CD4-positive, alpha-beta memory T cell (primary cell): Measurements from ENCODE around the gene TEKT2. TPM values are rescaled to one million over a fixed set of nuclear protein-coding genes. Genes with fewer than 3 reads are reported as not detected.

Experiments used
- CTCF ChIA-PET: fragments of 350-600 bp; sonication (Branson Sonifier 250); formaldehyde crosslinking; loops from one replicate; lab custom pipeline; 2021; ENCODE audit warnings: inconsistent platforms; ENCODE audit not compliant: partially characterized antibody; lab: Charles Lee
- POLR2A ChIA-PET: fragments of 350-600 bp; sonication (Branson Sonifier 250); formaldehyde crosslinking; loops from one replicate; lab custom pipeline; 2021; ENCODE audit not compliant: partially characterized antibody; lab: Charles Lee
- DNase-seq, 5 donors: peaks; one replicate each; pipeline versions ENCODE4 v3.0.0 to v3.0.0-alpha.2; 2020 to 2022; ENCODE audit warnings: mixed read lengths in 1 of 5
- H3K27ac ChIP-seq: one replicate; pipeline ENCODE4 v1.7.0; 2013; ENCODE audit warnings: low read depth, low read length
- H3K27me3 ChIP-seq: 2 replicates; pipeline ENCODE4 v1.7.0; 2013; ENCODE audit warnings: mild to moderate bottlenecking, low read length, moderate library complexity; ENCODE audit not compliant: insufficient read depth
- H3K36me3 ChIP-seq: 2 replicates; pipeline ENCODE4 v1.7.0; 2013; ENCODE audit warnings: mild to moderate bottlenecking, low read length, moderate library complexity; ENCODE audit not compliant: insufficient read depth
- H3K4me1 ChIP-seq: 2 replicates; pipeline ENCODE4 v1.7.0; 2013; ENCODE audit warnings: mild to moderate bottlenecking, low read length, moderate library complexity; ENCODE audit not compliant: insufficient read depth
- H3K4me3 ChIP-seq, 2 donors: one replicate each; pipeline ENCODE4 v1.7.0; 2013; ENCODE audit warnings: low read length in 2 of 2, mild to moderate bottlenecking in 1 of 2
- H3K9me3 ChIP-seq, 2 donors: one replicate each; pipeline ENCODE4 v1.7.0; 2013; ENCODE audit warnings: low read length in 2 of 2, control low read depth in 1 of 2; ENCODE audit not compliant: control insufficient read depth in 1 of 2
- H3K27ac Mint-ChIP-seq, 7 donors: one replicate each; pipeline ENCODE4 v1.8.0; 2020 to 2021; ENCODE audit warnings: mixed read lengths in 7 of 7, mild to moderate bottlenecking in 6 of 7, inconsistent platforms in 3 of 7, moderate library complexity in 3 of 7
- H3K27me3 Mint-ChIP-seq, 2 donors: one replicate each; pipeline ENCODE4 v1.8.0; 2020 to 2021; ENCODE audit warnings: mixed read lengths in 2 of 2
- H3K36me3 Mint-ChIP-seq, 2 donors: one replicate each; pipeline ENCODE4 v1.8.0; 2020 to 2021; ENCODE audit warnings: mixed read lengths in 2 of 2, inconsistent platforms in 1 of 2, mild to moderate bottlenecking in 1 of 2
- H3K4me1 Mint-ChIP-seq, 4 donors: one replicate each; pipeline ENCODE4 v1.8.0; 2020 to 2021; ENCODE audit warnings: mixed read lengths in 4 of 4, mild to moderate bottlenecking in 1 of 4
- H3K4me3 Mint-ChIP-seq, 8 donors: one replicate each; pipeline ENCODE4 v1.8.0; 2020 to 2021; ENCODE audit warnings: mixed read lengths in 8 of 8, mild to moderate bottlenecking in 7 of 8, moderate library complexity in 6 of 8, inconsistent platforms in 3 of 8
- H3K9me3 Mint-ChIP-seq, 8 donors: one replicate each; pipeline ENCODE4 v1.8.0; 2020 to 2021; ENCODE audit warnings: mixed read lengths in 8 of 8, mild to moderate bottlenecking in 5 of 8, inconsistent platforms in 3 of 8, moderate library complexity in 1 of 8
- intact Hi-C: fragments of 100-400 bp; cut with micrococcal nuclease; formaldehyde crosslinking; loops from one replicate; pipeline ENCODE4 v1.15.1; 2023
- polyA plus RNA-seq, 2 donors: library from polyadenylated mRNA; unstranded; fragments of 300-500 nt; fragmentation: Illumina TruSeq; gene quantifications; one replicate each; pipeline ENCODE4 v1.2.3, GENCODE V29; 2021
- total RNA-seq, 2 experiments: library from RNA; stranded (reverse); gene quantifications; one replicate each; pipeline ENCODE4 v1.2.3, GENCODE V29; 2021

The TEKT2 gene
- not detected for total RNA-seq
- not detected for polyA plus RNA-seq

- no peaks in the 10 kb centered on the region for H3K27me3 ChIP-seq
- no peak for DNase-seq
- Mint-ChIP-seq H3K36me3 (no peaks in the 10 kb centered on the region), H3K9me3 (no peaks in the 10 kb centered on the region), H3K27me3 (peaks cover 14 to 27% of the 10 kb centered on the region in 2 donors), H3K4me3 (peak within 1 kb of the TSS in 1 of 8 donors; percentile 31), H3K27ac (peak within 1 kb of the TSS in 2 of 7 donors; percentile 15 to 40), H3K4me1 (peaks cover 0 to 4% (median under 1%) of the 10 kb centered on the region in 4 donors)
- CTCF ChIA-PET = no interaction called here
- no peaks in the 10 kb centered on the region for H3K9me3 ChIP-seq
- no peak within 1 kb of the TSS for H3K27ac ChIP-seq
- intact Hi-C loops = no loop called here
- H3K36me3 ChIP-seq = no peaks in the 10 kb centered on the region
- no peak within 1 kb of the TSS for H3K4me3 ChIP-seq
- POLR2A ChIA-PET = no interaction called here
- peaks cover 6% of the 10 kb centered on the region for H3K4me1 ChIP-seq
Measured at GRCh38 chr1:36083635-36084496, at the start of gene TEKT2. TEKT2 (plus strand) TSS chr1:36084094; CDS start chr1:36084922, 828 bp downstream.

DNA sequence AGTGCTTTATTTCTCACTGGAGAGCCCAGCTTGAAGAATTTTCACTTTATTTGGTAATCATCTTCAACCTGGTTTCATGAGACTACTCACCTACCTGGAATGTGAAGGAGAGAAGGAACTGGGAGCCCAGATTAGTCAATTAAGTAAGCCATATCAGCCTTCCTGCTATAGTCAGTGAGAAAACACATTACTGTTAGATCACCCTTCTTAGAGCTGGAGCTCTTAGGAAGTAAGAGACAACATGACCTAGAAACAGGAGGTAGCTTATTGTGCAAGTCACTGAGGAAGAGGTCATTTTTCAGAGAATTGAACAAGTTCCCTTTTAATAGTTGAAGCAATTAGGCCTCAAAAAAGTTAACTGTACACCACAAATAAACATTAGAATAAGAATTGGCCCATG lies 49.2 kb upstream of the TEKT2 start:
- H3K9me3 ChIP-seq = no peaks in the 10 kb centered on the region
- no peaks in the 10 kb centered on the region for H3K27me3 ChIP-seq
- Mint-ChIP-seq H3K4me3 (no peak overlapping the region), H3K4me1 (peaks cover 0 to 4% (median under 1%) of the 10 kb centered on the region in 4 donors), H3K27ac (peak overlapping the region in 2 of 7 donors; percentile 32 to 42), H3K36me3 (peaks cover 43 to 52% of the 10 kb centered on the region in 2 donors), H3K9me3 (no peaks in the 10 kb centered on the region), H3K27me3 (no peaks in the 10 kb centered on the region)
- no peaks in the 10 kb centered on the region for H3K4me1 ChIP-seq
- H3K36me3 ChIP-seq = peaks cover 11% of the 10 kb centered on the region
- intact Hi-C loops = no loop called here
- POLR2A ChIA-PET = no interaction called here
- no peak overlapping the region for H3K4me3 ChIP-seq
- DNase-seq = no peak
- CTCF ChIA-PET = no interaction called here
- H3K27ac ChIP-seq = no peak overlapping the region

DNA sequence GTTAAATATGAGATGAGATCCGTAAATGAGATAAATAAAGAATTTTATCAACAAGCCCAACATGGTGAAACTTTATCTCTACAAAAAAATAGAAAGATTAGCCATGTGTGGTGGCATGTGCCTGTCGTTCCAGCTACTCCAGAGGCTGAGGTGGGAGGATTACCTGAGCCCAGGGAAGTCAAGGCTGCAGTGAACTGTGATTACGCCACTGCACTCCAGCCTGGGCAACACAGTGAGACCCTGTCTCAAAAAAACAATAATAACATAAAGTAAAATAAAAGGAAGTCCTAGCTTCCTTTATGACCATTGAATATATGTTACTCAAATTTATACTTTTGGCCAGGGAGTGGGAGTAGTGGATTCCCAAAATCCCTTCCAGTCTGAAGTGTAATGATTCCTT lies 48.7 kb upstream of the TEKT2 start:
- no peak overlapping the region for H3K4me3 ChIP-seq
- POLR2A ChIA-PET = no interaction called here
- Mint-ChIP-seq H3K27me3 (no peaks in the 10 kb centered on the region), H3K36me3 (peaks cover 43 to 57% of the 10 kb centered on the region in 2 donors), H3K4me1 (peaks cover 0 to 4% (median under 1%) of the 10 kb centered on the region in 4 donors), H3K27ac (no peak overlapping the region), H3K9me3 (no peaks in the 10 kb centered on the region), H3K4me3 (no peak overlapping the region)
- no peak for DNase-seq
- H3K36me3 ChIP-seq = peaks cover 11% of the 10 kb centered on the region
- no peaks in the 10 kb centered on the region for H3K27me3 ChIP-seq
- no peak overlapping the region for H3K27ac ChIP-seq
- H3K4me1 ChIP-seq = no peaks in the 10 kb centered on the region
- H3K9me3 ChIP-seq = no peaks in the 10 kb centered on the region
- intact Hi-C loops = no loop called here
- CTCF ChIA-PET = no interaction called here

DNA sequence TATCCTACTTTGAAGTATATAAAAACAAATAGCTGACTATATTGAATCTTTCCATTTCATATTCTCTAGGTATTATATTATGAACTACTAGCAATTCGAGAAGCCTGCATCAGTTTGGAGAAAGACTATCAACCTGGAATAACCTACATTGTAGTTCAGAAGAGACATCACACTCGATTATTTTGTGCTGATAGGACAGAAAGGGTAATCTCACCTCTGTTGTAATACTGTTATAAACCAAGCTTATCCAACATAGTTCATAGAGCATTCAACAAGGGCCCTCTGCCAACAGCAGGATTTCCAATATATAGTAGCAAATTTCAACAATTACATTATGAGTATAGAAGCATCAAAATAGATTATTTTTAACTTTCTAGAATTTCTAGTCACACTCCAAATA lies 43.7 kb upstream of the TEKT2 start:
- no peaks in the 10 kb centered on the region for H3K9me3 Mint-ChIP-seq
- DNase-seq = no peak
- H3K36me3 Mint-ChIP-seq = peaks cover 38 to 51% of the 10 kb centered on the region in 2 donors
- Histone ChIP-seq H3K9me3 (no peaks in the 10 kb centered on the region), H3K4me3 (no peak overlapping the region), H3K4me1 (no peaks in the 10 kb centered on the region), H3K36me3 (peaks cover 31% of the 10 kb centered on the region), H3K27me3 (no peaks in the 10 kb centered on the region), H3K27ac (no peak overlapping the region)
- H3K4me3 Mint-ChIP-seq = no peak overlapping the region
- CTCF ChIA-PET = no interaction called here
- H3K4me1 Mint-ChIP-seq = peaks cover 0 to 1% (median 0%) of the 10 kb centered on the region in 4 donors
- H3K27me3 Mint-ChIP-seq = no peaks in the 10 kb centered on the region
- POLR2A ChIA-PET = no interaction called here
- intact Hi-C loops = no loop called here
- H3K27ac Mint-ChIP-seq = no peak overlapping the region

GRCh38 chr1:36051821-36052220 lies 32.1 kb upstream of the TEKT2 start:
- ChIA-PET POLR2A (no interaction called here), CTCF (no interaction called here)
- peaks cover 4% of the 10 kb centered on the region for H3K36me3 ChIP-seq
- no peak overlapping the region for H3K4me3 ChIP-seq
- DNase-seq = no peak
- Mint-ChIP-seq H3K27me3 (no peaks in the 10 kb centered on the region), H3K4me1 (no peaks in the 10 kb centered on the region), H3K9me3 (peaks cover 0 to 8% (median 0%) of the 10 kb centered on the region in 8 donors), H3K36me3 (peaks cover 47% of the 10 kb centered on the region in 2 donors), H3K27ac (no peak overlapping the region), H3K4me3 (no peak overlapping the region)
- no peaks in the 10 kb centered on the region for H3K4me1 ChIP-seq
- H3K27ac ChIP-seq = no peak overlapping the region
- intact Hi-C loops = no loop called here
- no peaks in the 10 kb centered on the region for H3K27me3 ChIP-seq
- H3K9me3 ChIP-seq = no peaks in the 10 kb centered on the region

GRCh38 chr1:36053978-36054377 lies 29.9 kb upstream of the TEKT2 start:
- Mint-ChIP-seq H3K36me3 (peaks cover 30 to 36% of the 10 kb centered on the region in 2 donors), H3K4me1 (no peaks in the 10 kb centered on the region), H3K27ac (no peak overlapping the region), H3K27me3 (no peaks in the 10 kb centered on the region), H3K4me3 (no peak overlapping the region), H3K9me3 (no peaks in the 10 kb centered on the region)
- no peak for DNase-seq
- Histone ChIP-seq H3K4me3 (no peak overlapping the region), H3K4me1 (no peaks in the 10 kb centered on the region), H3K36me3 (no peaks in the 10 kb centered on the region), H3K27me3 (no peaks in the 10 kb centered on the region), H3K9me3 (no peaks in the 10 kb centered on the region), H3K27ac (no peak overlapping the region)
- ChIA-PET POLR2A (no interaction called here), CTCF (no interaction called here)
- intact Hi-C loops = no loop called here

- DNase-seq = no peak
- Mint-ChIP-seq H3K36me3 (peaks cover 25 to 31% of the 10 kb centered on the region in 2 donors), H3K27ac (no peak overlapping the region), H3K9me3 (no peaks in the 10 kb centered on the region), H3K4me1 (no peaks in the 10 kb centered on the region), H3K4me3 (no peak overlapping the region), H3K27me3 (no peaks in the 10 kb centered on the region)
- Histone ChIP-seq H3K4me1 (no peaks in the 10 kb centered on the region), H3K27ac (no peak overlapping the region), H3K4me3 (no peak overlapping the region), H3K27me3 (no peaks in the 10 kb centered on the region), H3K9me3 (no peaks in the 10 kb centered on the region), H3K36me3 (no peaks in the 10 kb centered on the region)
- ChIA-PET CTCF (interaction anchor here (0.6 kb wide), 1 partner anchor 849 kb away, joined by 3 read pairs; no protein-coding TSS in a partner anchor), POLR2A (no interaction called here)
- intact Hi-C loops = no loop called here
Measured at GRCh38 chr1:36055706-36056105, 28.2 kb upstream of the TEKT2 start.
